Stimulated activated CD4-positive, alpha-beta T cell treated with anti-CD3 and anti-CD28 coated beads, Interleukin-2, amount 100 ng/mL, for 24 hours (primary cell): ENCODE data around the gene GPHN.
"Not testable (repeated sequence)": the region's sequence is repeated elsewhere in the genome, so short reads cannot be mapped to it uniquely, and the experiment has no call there.

Experiments used
- DNase-seq, 2 donors: peaks; one replicate each; pipeline ENCODE4 v3.0.0-alpha.2; 2020

GPHN gene

DNA sequence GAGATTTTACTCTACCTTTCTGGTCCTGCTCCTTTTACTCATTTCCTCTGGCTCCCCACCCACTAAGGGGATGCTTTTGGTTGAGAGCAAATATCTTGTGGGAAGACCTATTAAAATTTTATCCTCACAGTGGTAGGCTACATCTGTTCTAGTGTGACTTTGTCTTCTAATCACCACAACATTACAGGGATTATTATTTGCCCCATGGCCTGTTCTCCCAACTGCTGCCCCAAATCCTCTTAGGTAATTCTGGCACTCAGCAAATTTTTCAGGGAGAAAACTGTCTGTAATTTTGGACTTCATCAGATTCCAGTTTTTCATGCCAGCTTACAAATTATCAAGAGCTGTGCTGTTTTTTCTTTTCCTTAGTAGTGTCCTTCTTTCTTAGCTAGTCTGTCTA, 172.3 kb downstream of the GPHN start:
- DNase-seq: no peak

DNA sequence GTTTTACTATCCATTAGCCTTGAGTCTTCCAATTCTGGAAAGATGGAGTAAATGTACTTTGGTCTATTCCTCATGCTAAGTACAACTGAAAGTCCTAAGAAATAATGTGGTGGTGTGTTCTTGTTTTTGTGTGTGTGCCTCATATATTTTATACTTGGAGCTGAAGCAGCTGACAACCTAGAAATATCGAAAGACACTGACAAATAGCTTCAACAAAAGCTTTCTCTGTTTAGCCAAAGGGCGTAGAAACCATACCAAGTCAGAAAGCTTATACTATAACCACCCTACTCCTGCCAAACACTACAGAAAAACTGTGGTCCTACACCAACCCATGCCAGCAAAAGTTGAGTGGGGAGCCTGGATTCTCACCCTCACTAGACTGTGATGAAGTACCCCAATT, 188.4 kb downstream of the GPHN start:
- no peak for DNase-seq

DNA sequence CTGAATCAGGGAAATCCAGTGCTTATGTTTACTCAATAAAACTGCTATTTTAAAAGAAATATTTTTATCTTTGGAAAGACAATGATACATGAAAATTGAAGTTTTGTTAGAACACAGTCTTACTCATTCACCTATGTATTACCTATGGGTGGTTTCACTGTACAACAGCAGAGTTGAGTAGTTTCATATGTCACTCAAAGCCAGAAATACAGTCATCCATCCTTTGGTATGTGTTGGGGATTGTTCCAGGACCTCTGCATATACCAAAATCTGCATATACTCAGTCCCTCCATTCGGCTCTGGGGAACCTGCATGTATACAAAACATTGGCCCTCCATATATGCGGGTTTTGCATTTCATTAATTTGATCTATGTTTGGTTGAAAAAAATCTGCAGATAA, 190.6 kb downstream of the GPHN start:
- DNase-seq: no peak

DNA sequence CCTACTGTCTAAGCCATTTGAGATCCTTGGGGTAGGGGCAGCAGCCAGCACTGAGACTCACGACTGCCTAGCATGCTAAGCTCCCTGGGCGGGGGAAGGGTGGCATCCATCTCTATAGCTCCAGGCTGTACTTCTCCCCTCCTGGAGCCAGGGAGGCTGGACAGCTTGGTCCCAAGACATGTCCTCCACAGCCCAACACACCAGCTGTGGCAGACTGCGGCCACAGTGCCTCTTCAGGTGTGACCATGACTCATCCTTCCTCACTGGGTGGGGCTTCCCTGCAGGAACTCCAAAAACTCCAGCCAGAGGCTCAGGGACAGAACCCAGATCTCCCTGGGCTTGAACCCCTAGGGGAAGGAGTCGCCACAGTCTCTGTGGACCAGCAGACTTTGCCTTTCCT, 193.9 kb downstream of the GPHN start:
- DNase-seq: no peak

GRCh38 chr14:66708267-66708666, 200.3 kb downstream of the GPHN start:
- no peak for DNase-seq

GRCh38 chr14:66709291-66709690, 201.3 kb downstream of the GPHN start:
- DNase-seq: no peak

DNA sequence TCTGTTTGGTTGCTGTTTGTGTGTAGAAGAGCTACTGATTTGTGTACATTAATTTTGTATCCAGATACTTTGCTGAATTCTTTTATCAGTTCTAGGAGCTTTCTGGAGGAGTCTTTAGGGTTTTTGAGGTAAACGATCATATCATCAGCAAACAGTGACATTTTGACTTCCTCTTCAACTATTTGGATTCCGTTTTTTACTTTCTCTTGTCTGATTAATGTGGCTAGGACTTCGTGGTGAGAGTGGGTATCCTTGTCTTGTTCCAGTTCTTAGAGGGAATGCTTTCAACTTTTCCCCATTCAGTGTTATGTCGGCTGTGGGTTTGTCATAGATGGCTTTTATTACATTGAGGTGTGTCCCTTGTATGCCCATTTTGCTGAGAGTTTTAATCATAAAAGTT, 206.3 kb downstream of the GPHN start:
- DNase-seq: not testable (repeated sequence)

- DNase-seq: not testable (repeated sequence)
Observed at GRCh38 chr14:66715313-66715712, 207.4 kb downstream of the GPHN start.

GRCh38 chr14:66716227-66716626, 208.3 kb downstream of the GPHN start:
- no peak for DNase-seq

DNA sequence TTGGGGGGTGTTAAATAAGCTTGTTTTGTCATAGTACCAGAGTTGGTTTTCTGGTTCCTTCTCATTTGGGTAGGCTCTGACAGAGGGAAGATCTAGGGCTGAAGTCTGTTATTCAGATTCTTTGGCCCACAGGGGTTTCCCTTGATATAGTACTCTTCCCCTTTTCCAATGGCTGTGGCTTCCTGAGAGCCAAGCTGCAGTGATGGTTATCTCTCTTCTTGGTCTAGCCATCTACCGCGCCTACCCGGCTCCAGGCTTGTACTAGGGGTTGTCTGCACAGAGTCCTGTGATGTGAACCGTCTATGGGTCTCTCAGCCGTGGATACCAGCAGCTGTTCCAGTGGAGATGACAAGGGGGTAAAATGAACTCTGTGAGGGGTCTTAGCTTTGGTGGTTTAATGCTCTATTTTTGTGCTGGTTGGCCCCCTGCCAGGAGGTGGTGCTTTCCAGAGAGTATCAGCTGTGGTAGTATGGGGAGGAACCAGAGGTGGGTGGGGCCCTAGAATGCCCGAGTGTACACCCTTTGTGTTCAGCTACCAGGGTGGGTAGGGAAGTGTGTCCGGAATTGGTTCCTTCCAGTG, 209.7 kb downstream of the GPHN start:
- no peak for DNase-seq

- DNase-seq: no peak
Observed at GRCh38 chr14:66724996-66725395, 217.0 kb downstream of the GPHN start.

GRCh38 chr14:66731298-66731697, 223.4 kb downstream of the GPHN start:
- not testable (repeated sequence) for DNase-seq

DNA sequence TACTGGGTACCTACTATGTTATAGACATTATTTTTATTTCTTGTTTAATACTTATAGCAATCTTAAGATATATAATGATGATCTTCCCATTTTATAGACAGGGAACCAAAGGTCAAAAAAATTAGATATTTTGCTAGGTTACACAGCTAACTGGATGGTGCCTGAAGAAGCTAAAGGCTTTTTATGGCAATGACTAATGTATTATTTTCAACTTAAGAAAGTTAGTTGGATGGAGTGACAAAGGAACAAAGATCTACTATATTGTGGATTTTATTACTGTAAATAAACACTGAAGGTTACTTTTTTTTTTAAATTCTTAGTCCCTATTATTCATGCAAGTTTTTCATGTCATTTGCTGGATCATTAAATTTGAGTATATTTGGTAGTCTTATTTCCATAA, 227.9 kb downstream of the GPHN start:
- DNase-seq: no peak

DNA sequence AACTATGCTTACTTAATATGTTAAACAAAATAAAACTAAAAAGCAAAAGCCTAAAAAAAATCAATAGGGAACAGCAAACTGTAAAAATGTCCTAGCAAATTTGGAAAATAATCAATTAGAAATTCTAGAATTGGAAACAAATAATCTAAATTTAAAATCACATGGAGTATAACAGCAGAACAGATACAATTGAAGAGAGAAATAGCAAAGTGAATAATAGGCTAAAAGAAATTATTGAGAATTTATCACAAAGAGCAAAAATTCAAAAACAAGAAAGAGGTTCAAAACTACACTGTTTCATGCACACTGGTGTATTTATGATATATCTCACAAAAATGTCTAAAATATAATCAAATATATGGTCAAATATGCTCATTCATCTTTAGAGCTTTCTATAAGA, 231.9 kb downstream of the GPHN start:
- no peak for DNase-seq

- no peak for DNase-seq
Observed at GRCh38 chr14:66745078-66745477, 237.1 kb downstream of the GPHN start.

DNA sequence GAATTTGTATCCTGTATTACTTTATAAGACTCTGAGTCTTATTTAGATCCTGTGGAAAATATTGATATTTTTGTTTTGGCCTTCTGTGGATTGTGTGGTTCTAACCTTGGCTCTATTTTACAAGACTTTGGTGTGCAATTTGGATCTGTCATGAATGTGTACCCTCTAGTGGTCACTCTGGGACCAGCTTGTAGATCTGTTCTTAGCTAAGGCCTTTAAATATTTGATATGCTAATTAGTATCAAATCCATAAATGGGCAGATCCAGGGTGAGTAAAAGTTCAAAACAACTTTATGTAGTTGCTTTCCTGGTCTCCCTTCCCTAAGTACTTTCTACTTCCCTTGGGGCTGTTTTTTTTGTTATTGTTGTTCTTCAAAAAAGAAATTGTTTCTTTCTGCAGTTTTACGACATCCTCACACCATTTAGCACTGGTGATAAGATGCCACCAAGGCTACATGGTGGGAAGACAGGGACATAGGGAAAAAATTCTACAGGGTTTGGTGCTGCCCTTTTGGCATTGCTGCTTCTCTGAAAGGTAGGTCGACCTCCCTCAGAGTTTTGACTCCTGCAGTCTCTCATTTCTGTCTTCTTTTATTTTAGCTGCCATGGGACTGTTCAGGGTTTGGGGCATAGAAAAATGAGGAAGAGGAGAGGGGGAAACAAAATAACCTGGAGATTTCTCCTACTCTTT, 238.5 kb downstream of the GPHN start:
- DNase-seq: no peak

DNA sequence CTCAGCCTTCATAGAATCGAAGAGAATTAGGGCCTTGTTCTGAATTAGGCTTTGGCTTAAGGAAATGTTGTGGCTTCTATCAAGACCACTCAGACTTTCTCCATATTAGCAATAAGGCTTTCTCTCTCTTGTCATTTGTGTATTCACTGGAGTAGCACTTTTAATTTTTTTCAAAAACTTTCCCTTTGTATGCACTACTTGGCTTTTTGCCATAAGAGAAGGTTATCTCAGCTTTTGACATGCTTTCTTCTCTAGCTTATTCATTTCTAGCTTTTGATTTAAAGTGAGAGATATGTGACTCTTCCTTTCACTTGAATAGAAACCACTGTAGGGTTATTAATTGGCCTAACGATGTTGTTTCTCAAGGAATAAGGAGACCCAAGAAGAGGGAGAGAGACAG, 244.2 kb downstream of the GPHN start:
- no peak for DNase-seq

DNA sequence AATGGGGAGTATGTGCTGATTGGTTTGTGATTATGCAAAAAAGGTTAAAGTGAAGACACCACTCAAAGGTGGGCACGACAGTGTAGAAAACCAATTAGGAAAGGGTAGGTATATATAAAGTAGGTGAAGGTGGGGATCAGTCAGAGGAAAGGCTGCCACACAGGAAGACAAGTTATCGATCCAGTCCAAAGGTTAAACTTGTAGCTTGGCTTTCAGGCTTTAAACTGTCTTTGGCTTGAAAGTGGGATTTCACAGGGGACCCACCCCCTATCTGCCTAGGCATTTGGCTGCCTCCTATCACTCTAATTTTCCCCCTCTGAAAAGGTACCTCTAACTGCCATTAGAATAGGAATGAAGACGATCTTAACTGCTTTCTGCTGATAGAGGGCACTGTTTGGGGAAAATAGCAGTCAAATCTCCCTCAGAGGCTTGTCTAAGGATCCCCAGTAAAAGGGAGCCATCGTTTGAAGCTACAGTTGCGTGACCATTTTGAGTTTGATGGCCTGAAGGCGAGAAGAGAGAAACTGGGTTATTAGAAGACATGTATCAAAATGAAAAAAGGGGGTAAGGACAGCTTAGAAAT, 250.2 kb downstream of the GPHN start:
- DNase-seq: no peak

- no peak for DNase-seq
Observed at GRCh38 chr14:66772146-66772545, 264.2 kb downstream of the GPHN start.

- DNase-seq: no peak
Observed at GRCh38 chr14:66782853-66783252, 274.9 kb downstream of the GPHN start.

DNA sequence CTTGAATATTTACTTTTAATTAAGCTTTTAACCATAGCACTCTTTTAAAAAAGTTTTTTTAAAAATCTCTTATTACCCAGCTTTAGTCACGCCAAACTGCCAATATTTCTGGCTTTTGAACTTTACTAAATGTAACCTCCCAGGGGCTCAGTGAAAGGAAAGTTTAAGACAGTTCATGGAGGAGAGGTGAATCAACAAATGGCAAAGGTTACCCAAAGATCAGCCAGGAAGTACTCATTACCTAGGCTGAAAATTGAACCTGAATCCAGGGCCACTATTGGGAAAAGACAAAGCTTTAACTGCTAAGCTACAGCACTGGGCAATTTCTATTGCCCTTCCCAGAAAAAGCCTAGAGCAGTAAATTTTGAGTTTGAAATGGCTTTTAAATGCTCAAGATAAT, 282.2 kb downstream of the GPHN start:
- DNase-seq: no peak

DNA sequence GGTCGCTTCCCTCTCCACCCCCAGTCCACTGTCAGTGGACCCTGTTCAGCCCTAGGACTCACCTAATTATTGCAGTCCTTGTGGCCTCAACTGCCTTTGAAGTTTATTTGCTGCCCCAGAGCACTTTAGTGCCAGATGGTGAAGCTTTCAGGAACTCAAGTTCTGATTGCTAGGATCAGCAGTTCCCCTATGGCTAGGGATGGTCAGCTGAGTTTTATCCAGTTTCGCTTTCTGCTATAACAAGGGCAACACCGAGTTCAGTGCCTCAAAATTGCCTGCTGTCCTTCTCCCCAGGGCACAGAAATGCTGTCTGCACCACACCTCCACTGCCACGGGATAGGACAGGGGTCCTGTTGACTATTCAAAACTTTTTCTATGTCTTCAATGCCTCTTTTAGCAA, 295.0 kb downstream of the GPHN start:
- DNase-seq: no peak

- no peak for DNase-seq
Observed at GRCh38 chr14:66804141-66804540, 296.2 kb downstream of the GPHN start.

- no peak for DNase-seq
Observed at GRCh38 chr14:66813636-66814035, 305.7 kb downstream of the GPHN start.

DNA sequence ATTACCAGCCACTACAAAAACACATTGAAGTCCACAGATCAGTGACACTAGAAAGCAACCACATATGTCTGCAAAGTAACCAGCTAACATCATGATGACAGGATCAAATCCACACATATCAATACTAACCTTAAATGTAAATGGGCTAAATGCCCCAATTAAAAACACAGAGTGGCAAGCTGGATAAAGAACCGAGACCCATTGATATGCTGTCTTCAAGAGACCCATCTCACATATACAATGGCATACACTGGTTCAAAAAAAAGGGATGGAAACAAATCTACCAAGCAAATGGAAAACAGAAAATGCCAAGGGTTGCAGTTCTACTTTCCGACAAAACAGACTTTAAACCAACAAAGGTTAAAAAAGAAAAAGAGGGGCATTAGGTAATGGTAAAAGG, 307.7 kb downstream of the GPHN start:
- no peak for DNase-seq
